K562 (cell line): ENCODE results near the gene KCNB1.

Experiments
- SRSF9 ChIP-seq: fragments of 200-400 bp; formaldehyde crosslinking; IDR thresholded peaks from 2 replicates; pipeline ENCODE4 v1.6.1; 2017; ENCODE audit warnings: low read depth, low read length, borderline replicate concordance
- TF ChIP-seq, protein P1 (sequence below): sonication (generic); formaldehyde crosslinking; IDR thresholded peaks from 2 replicates; pipeline ENCODE4 v1.8.0; 2022; ENCODE audit warnings: mild to moderate bottlenecking, low read depth, missing genetic modification reagents

DNA sequence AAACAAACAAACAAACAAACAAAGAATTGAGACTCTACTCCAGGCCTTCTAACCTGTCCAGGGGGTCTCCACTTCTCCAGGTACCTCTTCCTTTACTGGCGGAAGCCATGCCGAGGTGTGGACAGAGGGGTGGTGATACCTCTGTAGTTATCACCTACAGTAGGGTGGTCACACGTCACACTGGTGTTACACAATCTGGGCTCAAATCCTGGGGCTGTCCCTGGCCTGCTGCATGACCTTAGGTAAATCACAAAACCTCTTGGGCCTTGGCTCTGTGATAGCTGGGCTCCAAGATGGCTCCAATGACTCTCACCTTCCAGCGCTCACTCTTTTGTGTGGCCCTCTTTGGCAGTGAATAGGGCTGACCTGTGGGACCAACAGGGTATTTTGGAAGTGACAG, 127.8 kb downstream of the KCNB1 start:
- TF ChIP-seq SRSF9: no peak
- TF ChIP-seq, protein P1, sequence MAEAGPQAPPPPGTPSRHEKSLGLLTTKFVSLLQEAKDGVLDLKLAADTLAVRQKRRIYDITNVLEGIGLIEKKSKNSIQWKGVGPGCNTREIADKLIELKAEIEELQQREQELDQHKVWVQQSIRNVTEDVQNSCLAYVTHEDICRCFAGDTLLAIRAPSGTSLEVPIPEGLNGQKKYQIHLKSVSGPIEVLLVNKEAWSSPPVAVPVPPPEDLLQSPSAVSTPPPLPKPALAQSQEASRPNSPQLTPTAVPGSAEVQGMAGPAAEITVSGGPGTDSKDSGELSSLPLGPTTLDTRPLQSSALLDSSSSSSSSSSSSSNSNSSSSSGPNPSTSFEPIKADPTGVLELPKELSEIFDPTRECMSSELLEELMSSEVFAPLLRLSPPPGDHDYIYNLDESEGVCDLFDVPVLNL (CRISPR knock-in tag): no peak
